K562 (cell line): Measurements from ENCODE around the gene VPS37B. TPM values are rescaled to one million over a fixed set of nuclear protein-coding genes. Genes with fewer than 3 reads are reported as not detected.

Experiments
- ATAC-seq: fragments of 200-7000 bp; cut with Tn5 transposase; 3 replicates; pipeline ENCODE4 v1.9.1; 2020; ENCODE audit warnings: moderate library complexity
- BruUV-seq: library from RNA; stranded (reverse); fragments of 400-500 nt; replicated peaks from 2 replicates; lab custom pipeline; 2021; lab: Mats Ljungman, UMichigan
- CTCF ChIA-PET: fragments of 300-600 bp; formaldehyde crosslinking; extraction: SDS; loops from one replicate; lab custom pipeline; 2021; ENCODE audit warnings: low intra/inter-chr PET ratio; lab: Yijun Ruan, JAX
- POLR2A ChIA-PET: fragments of 300-600, 350-650 bp; sonication (Branson Sonifier 250); formaldehyde crosslinking; extraction: SDS; loops from one replicate; lab custom pipeline; 2021; ENCODE audit warnings: antibody characterized with exemption, inconsistent platforms; lab: Yijun Ruan, JAX
- DNase-seq, 4 experiments: peaks; one replicate each; pipeline versions ENCODE4 v3.0.0 to v3.0.0-alpha.2; 2011 to 2018; ENCODE audit warnings: low spot score in 3 of 4, mixed read lengths in 3 of 4; ENCODE audit errors: extremely low read depth in 1 of 4
- FAIRE-seq: peaks from 2 replicates; lab custom pipeline; 2011; peaks lifted over from hg19 to GRCh38; lab: Jason Lieb, UNC
- H2AFZ ChIP-seq: 2 replicates; pipeline ENCODE4 v1.6.0; 2011; ENCODE audit warnings: low read depth, low read length, control low read depth, inconsistent platforms
- H3K27ac ChIP-seq: fragments of 200-600 bp; 3 replicates; pipeline ENCODE4 v1.8.0; 2011; ENCODE audit warnings: low read depth, mild to moderate bottlenecking, control low read depth, inconsistent platforms, low read length, moderate library complexity, mixed read lengths; ENCODE audit errors: extremely low read depth
- H3K27me3 ChIP-seq, 2 experiments: fragments of 300-600 bp in 1 of 2; 2 replicates in 1 of 2; 3 replicates in 1 of 2; pipeline versions ENCODE4 v1.6.0 to v1.8.0; 2011; ENCODE audit warnings: inconsistent platforms in 2 of 2, low read length in 2 of 2, mild to moderate bottlenecking in 1 of 2, mixed read lengths in 1 of 2, moderate library complexity in 1 of 2; ENCODE audit not compliant: control insufficient read depth in 2 of 2, insufficient read depth in 2 of 2
- H3K36me3 ChIP-seq: fragments of 300-600 bp; 3 replicates; pipeline ENCODE4 v1.8.0; 2011; ENCODE audit warnings: mild to moderate bottlenecking, low read length, inconsistent platforms; ENCODE audit not compliant: control insufficient read depth, insufficient read depth
- H3K4me1 ChIP-seq, 2 experiments: fragments of 200-600 bp in 1 of 2; replicated peaks in 1 of 2; 2 replicates in 1 of 2; 3 replicates in 1 of 2; pipeline versions ENCODE4 v1.5.1 to v1.8.0; 2011; ENCODE audit warnings: inconsistent platforms in 2 of 2, low read length in 2 of 2, mild to moderate bottlenecking in 1 of 2, mixed read lengths in 1 of 2, moderate library complexity in 1 of 2; ENCODE audit not compliant: control insufficient read depth in 2 of 2, insufficient read depth in 2 of 2
- H3K4me2 ChIP-seq: 2 replicates; pipeline ENCODE4 v1.6.1; 2011; ENCODE audit warnings: low read length, control low read depth, inconsistent platforms, mixed read lengths; ENCODE audit not compliant: insufficient read depth
- H3K4me3 ChIP-seq: fragments of 200-600 bp; sonication (generic), shearing (Covaris generic); 2 replicates; pipeline ENCODE4 v1.5.1; 2016; ENCODE audit warnings: control low read depth, inconsistent platforms
- H3K79me2 ChIP-seq: fragments of 200-600 bp; 3 replicates; pipeline ENCODE4 v1.8.0; 2011; ENCODE audit warnings: low read length, inconsistent platforms; ENCODE audit not compliant: control insufficient read depth, insufficient read depth
- H3K9ac ChIP-seq, 2 experiments: 2 replicates each; pipeline versions ENCODE4 v1.6.0 to v1.6.1; 2011; ENCODE audit warnings: low read depth in 2 of 2, low read length in 2 of 2, control low read depth in 1 of 2, inconsistent platforms in 1 of 2, mild to moderate bottlenecking in 1 of 2, mixed read lengths in 1 of 2; ENCODE audit not compliant: insufficient read depth in 1 of 2
- H3K9me1 ChIP-seq: one replicate; pipeline ENCODE4 v1.6.0; 2011; ENCODE audit warnings: inconsistent platforms, mild to moderate bottlenecking, low read length, moderate library complexity; ENCODE audit not compliant: control insufficient read depth, insufficient read depth
- H3K9me3 ChIP-seq: replicated peaks from 2 replicates; pipeline ENCODE4 v1.5.1; 2011; ENCODE audit warnings: low read depth, low read length, inconsistent platforms; ENCODE audit not compliant: control insufficient read depth, insufficient read depth
- H4K20me1 ChIP-seq: replicated peaks from 2 replicates; pipeline ENCODE4 v1.6.1; 2011; ENCODE audit warnings: low read length, inconsistent platforms, mixed read lengths; ENCODE audit not compliant: control insufficient read depth, insufficient read depth
- CEBPG ChIP-seq, 3 experiments: fragments of 200-800 bp in 1 of 3; sonication (Bioruptor generic) in 1 of 3; sonication (generic) in 1 of 3; formaldehyde crosslinking in 1 of 3; IDR thresholded peaks in 2 of 3; conservative IDR thresholded peaks in 1 of 3; 2 replicates each; pipeline versions ENCODE4 v1.6.1 to v1.8.0; 2016 to 2022; ENCODE audit warnings: missing compliant biosample characterization in 2 of 3, missing genetic modification characterization in 2 of 3, mild to moderate bottlenecking in 1 of 3, missing genetic modification reagents in 1 of 3
- SP1 ChIP-seq: sonication (generic); formaldehyde crosslinking; IDR thresholded peaks from 2 replicates; pipeline ENCODE4 v1.8.1; 2022; ENCODE audit warnings: mild to moderate bottlenecking, missing genetic modification reagents
- WGBS: fragments of 100-300 bp; shearing (Covaris generic); methylation state at CpG from one replicate; pipeline ENCODE4 v1.1.6; 2016; ENCODE audit warnings: low coverage, mixed read lengths; ENCODE audit not compliant: insufficient coverage; ENCODE audit errors: missing lambda C conversion rate; 5-methylcytosine and 5-hydroxymethylcytosine counted together
- in situ Hi-C: fragments of 300-500 bp; cut with MboI; formaldehyde crosslinking; loops from 4 replicates; pipeline ENCODE4 v1.15.0; 2018; ENCODE audit warnings: inconsistent platforms, mixed read lengths
- intact Hi-C: fragments of 100-400 bp; cut with micrococcal nuclease; formaldehyde crosslinking; loops from 2 replicates; pipeline ENCODE4 v1.14.2; 2022
- polyA plus RNA-seq, 8 experiments: library from polyadenylated mRNA; depleted of rRNA in 4 of 8; stranded (reverse) in 5 of 8; unstranded in 3 of 8; fragments of >200 nt; fragmentation: Nextera tagmentation in 2 of 8; fragmentation: Illumina TruSeq in 1 of 8; extraction: Ambion mirVana in 2 of 8; extraction: Trizol in 1 of 8; gene quantifications; 2 replicates each; pipeline versions ENCODE4 v1.2.1 to v1.2.3, GENCODE V29; 2011 to 2014; ENCODE audit warnings: inconsistent platforms in 1 of 8, missing spikeins in 1 of 8
- total RNA-seq, 7 experiments: library from RNA; depleted of rRNA in 6 of 7; stranded (reverse); fragments of >200 nt in 6 of 7; fragmentation: Illumina TruSeq in 2 of 7; extraction: Trizol in 2 of 7; gene quantifications; 2 replicates each; pipeline versions ENCODE4 v1.2.1 to v1.2.3, GENCODE V29; 2011 to 2021; ENCODE audit warnings: low replicate concordance in 1 of 7
- TF ChIP-seq, protein P1 (sequence below): fragments of 250-450 bp; sonication (Bioruptor Pico); IDR thresholded peaks from 2 replicates; pipeline ENCODE4 v1.8.0; 2022; ENCODE audit warnings: inconsistent platforms

Gene VPS37B
- total and polyA plus RNA-seq, 9 of the 15 experiments (the other 6 are each of a cell fraction or from before 2014, with no cell fraction given): 0.28 to 37.4 (median 17.9) TPM

- H3K4me2 ChIP-seq: no peak overlapping the region
- H3K27me3 ChIP-seq: no peaks in the 10 kb centered on the region
- in situ Hi-C loops: no loop called here
- no peak for FAIRE-seq
- H3K27ac ChIP-seq: no peak overlapping the region
- ChIA-PET POLR2A (interaction anchor here (0.7 to 2.1 kb wide), 2 partner anchors 32 to 44 kb away, joined by 3 to 4 read pairs; no protein-coding TSS in a partner anchor), CTCF (no interaction called here)
- peaks cover 18% of the 10 kb centered on the region; the same call in 2 of the 3 replicates for H3K36me3 ChIP-seq
- intact Hi-C loops: loop anchor here (10.0 kb wide), 1 partner anchor 345 kb away; the partner anchor contains the start of genes MPHOSPH9 and MTRFR
- H3K9me1 ChIP-seq: no peaks in the 10 kb centered on the region
- peaks cover 41 to 80% of the 10 kb centered on the region in 2 experiments for H3K4me1 ChIP-seq
- no peak for DNase-seq
- peaks cover 41% of the 10 kb centered on the region for H4K20me1 ChIP-seq
- H3K9me3 ChIP-seq: no peaks in the 10 kb centered on the region
- no TSS peak for BruUV-seq
- peaks cover 96% of the 10 kb centered on the region for H3K79me2 ChIP-seq
- peak overlapping the region in 1 of 2 experiments; percentile 4; a peak in 1 of 4 replicates for H3K9ac ChIP-seq
- no peak overlapping the region for H3K4me3 ChIP-seq
- WGBS: 78% methylated on average over 13 of the region's 13 CpGs
- H2AFZ ChIP-seq: no peak overlapping the region
- TF ChIP-seq, protein P1, sequence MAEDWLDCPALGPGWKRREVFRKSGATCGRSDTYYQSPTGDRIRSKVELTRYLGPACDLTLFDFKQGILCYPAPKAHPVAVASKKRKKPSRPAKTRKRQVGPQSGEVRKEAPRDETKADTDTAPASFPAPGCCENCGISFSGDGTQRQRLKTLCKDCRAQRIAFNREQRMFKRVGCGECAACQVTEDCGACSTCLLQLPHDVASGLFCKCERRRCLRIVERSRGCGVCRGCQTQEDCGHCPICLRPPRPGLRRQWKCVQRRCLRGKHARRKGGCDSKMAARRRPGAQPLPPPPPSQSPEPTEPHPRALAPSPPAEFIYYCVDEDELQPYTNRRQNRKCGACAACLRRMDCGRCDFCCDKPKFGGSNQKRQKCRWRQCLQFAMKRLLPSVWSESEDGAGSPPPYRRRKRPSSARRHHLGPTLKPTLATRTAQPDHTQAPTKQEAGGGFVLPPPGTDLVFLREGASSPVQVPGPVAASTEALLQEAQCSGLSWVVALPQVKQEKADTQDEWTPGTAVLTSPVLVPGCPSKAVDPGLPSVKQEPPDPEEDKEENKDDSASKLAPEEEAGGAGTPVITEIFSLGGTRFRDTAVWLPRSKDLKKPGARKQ (CRISPR knock-in tag): no peak
- TF ChIP-seq SP1 (CRISPR knock-in tag): 0 out of 2 replicates have a peak, but pooled peaks have one; percentile 19
- TF ChIP-seq CEBPG (CRISPR knock-in tag; IDR thresholded peaks at IDR 0.05): 0 out of 2 replicates have a peak, but pooled peaks have one; percentile 7
- no peak for TF ChIP-seq CEBPG (tag; conservative IDR thresholded peaks at IDR 0.05 in 1 of 2, IDR thresholded peaks at IDR 0.05 in 1 of 2)
- no peak for ATAC-seq
Measured at GRCh38 chr12:122889761-122890520, 6.0 kb downstream of the VPS37B start.
